ENCODE data around the gene LYST.

DNA sequence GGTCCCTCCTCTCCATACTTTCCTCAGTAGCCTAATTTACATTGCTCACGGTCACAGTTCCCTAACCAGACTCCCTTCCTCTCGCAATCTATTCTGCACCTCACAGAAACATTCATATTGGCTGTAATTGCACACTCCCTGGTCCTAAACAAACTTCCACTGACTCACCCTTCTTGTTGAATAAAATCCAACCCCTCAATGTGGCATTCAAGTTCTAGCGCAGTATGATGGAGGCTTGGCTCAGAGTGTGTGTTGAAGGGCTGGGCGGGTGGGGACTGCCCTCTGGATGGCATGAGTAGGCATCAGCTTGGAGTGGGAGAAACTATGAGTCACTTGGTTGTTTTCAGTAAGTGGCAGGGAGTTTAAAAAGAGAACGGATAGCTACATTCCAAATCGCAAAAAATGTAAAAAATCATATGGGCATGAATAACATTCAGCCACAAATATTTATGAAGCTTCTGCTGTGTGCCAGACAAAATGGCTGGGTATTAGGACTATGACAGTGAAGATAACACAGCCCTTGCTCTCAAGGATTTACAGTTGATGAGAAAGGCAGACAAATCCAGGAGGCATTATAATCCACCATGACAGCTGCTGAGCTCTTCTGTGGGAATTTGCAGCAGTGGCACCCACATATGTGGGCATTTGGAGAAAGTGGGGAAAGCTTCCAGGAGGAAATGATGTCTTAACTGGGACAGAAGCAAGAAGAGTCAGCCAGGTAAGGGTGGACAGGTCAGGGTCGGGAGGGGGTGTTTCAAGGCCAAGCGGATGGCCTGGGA lies 42.2 kb upstream of the LYST start:
- TF ChIP-seq EZH2 (IDR thresholded peaks at IDR 0.05; ENCODE audit: borderline replicate concordance, low read depth, low read length, poor library complexity, severe bottlenecking) = no peak
- TF ChIP-seq, protein P1, sequence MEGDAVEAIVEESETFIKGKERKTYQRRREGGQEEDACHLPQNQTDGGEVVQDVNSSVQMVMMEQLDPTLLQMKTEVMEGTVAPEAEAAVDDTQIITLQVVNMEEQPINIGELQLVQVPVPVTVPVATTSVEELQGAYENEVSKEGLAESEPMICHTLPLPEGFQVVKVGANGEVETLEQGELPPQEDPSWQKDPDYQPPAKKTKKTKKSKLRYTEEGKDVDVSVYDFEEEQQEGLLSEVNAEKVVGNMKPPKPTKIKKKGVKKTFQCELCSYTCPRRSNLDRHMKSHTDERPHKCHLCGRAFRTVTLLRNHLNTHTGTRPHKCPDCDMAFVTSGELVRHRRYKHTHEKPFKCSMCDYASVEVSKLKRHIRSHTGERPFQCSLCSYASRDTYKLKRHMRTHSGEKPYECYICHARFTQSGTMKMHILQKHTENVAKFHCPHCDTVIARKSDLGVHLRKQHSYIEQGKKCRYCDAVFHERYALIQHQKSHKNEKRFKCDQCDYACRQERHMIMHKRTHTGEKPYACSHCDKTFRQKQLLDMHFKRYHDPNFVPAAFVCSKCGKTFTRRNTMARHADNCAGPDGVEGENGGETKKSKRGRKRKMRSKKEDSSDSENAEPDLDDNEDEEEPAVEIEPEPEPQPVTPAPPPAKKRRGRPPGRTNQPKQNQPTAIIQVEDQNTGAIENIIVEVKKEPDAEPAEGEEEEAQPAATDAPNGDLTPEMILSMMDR (conservative IDR thresholded peaks at IDR 0.05; ENCODE audit: low read depth, low read length) = no peak
